Nephron progenitor cell (in vitro differentiated cells): ENCODE results near the gene JCAD.

Experiments used
- DNase-seq: peaks from one replicate; pipeline ENCODE4 v3.0.0; 2021
- H3K27ac Mint-ChIP-seq: 2 replicates; pipeline ENCODE4 v1.8.0; 2021; ENCODE audit warnings: mild to moderate bottlenecking, moderate library complexity, mixed read lengths
- H3K27me3 Mint-ChIP-seq: 2 replicates; pipeline ENCODE4 v1.8.0; 2021; ENCODE audit warnings: mild to moderate bottlenecking, low read depth, mixed read lengths; ENCODE audit not compliant: poor library complexity
- H3K36me3 Mint-ChIP-seq: 2 replicates; pipeline ENCODE4 v1.8.0; 2021; ENCODE audit warnings: low read depth, mixed read lengths
- H3K4me1 Mint-ChIP-seq: 2 replicates; pipeline ENCODE4 v1.8.0; 2021; ENCODE audit warnings: mixed read lengths
- H3K4me3 Mint-ChIP-seq: 2 replicates; pipeline ENCODE4 v1.8.0; 2021; ENCODE audit warnings: mild to moderate bottlenecking, moderate library complexity, mixed read lengths
- H3K9me3 Mint-ChIP-seq: 2 replicates; pipeline ENCODE4 v1.8.0; 2021; ENCODE audit warnings: mild to moderate bottlenecking, moderate library complexity, mixed read lengths
- CTCF ChIP-seq: fragments of 200-600 bp; sonication (generic); IDR thresholded peaks from 2 replicates; pipeline ENCODE4 v1.5.0; 2021; ENCODE audit warnings: antibody characterized with exemption

Gene JCAD

GRCh38 chr10:29993319-29993915, 66.0 kb downstream of the JCAD start:
- Mint-ChIP-seq H3K27me3 (peaks cover 5% of the 10 kb centered on the region), H3K9me3 (no peaks in the 10 kb centered on the region), H3K4me3 (peak overlapping the region; percentile 15), H3K27ac (peak overlapping the region; percentile 97), H3K4me1 (peaks cover 59% of the 10 kb centered on the region), H3K36me3 (no peaks in the 10 kb centered on the region)
- no peak for TF ChIP-seq CTCF
- peak; percentile 57 for DNase-seq

- no peak for TF ChIP-seq CTCF
- Mint-ChIP-seq H3K4me1 (peaks cover 54% of the 10 kb centered on the region), H3K27me3 (peaks cover 9% of the 10 kb centered on the region), H3K4me3 (no peak overlapping the region), H3K9me3 (no peaks in the 10 kb centered on the region), H3K27ac (no peak overlapping the region), H3K36me3 (no peaks in the 10 kb centered on the region)
- DNase-seq = no peak
Observed at GRCh38 chr10:29992914-29993313, 66.5 kb downstream of the JCAD start.

- Mint-ChIP-seq H3K27me3 (peaks cover 9% of the 10 kb centered on the region), H3K4me1 (peaks cover 39% of the 10 kb centered on the region), H3K27ac (no peak overlapping the region), H3K36me3 (no peaks in the 10 kb centered on the region), H3K9me3 (no peaks in the 10 kb centered on the region), H3K4me3 (no peak overlapping the region)
- DNase-seq = no peak
- no peak for TF ChIP-seq CTCF
Observed at GRCh38 chr10:29991382-29991781, 68.0 kb downstream of the JCAD start.

GRCh38 chr10:29987471-29987870, 71.9 kb downstream of the JCAD start:
- Mint-ChIP-seq H3K27ac (no peak overlapping the region), H3K9me3 (peaks cover 18% of the 10 kb centered on the region), H3K27me3 (peaks cover 16% of the 10 kb centered on the region), H3K4me1 (peaks cover under 1% of the 10 kb centered on the region), H3K4me3 (no peak overlapping the region), H3K36me3 (no peaks in the 10 kb centered on the region)
- TF ChIP-seq CTCF = no peak
- no peak for DNase-seq

- Mint-ChIP-seq H3K27me3 (peaks cover 9% of the 10 kb centered on the region), H3K36me3 (no peaks in the 10 kb centered on the region), H3K27ac (no peak overlapping the region), H3K4me3 (no peak overlapping the region), H3K9me3 (peaks cover 26% of the 10 kb centered on the region), H3K4me1 (no peaks in the 10 kb centered on the region)
- TF ChIP-seq CTCF = no peak
- no peak for DNase-seq
Observed at GRCh38 chr10:29982997-29983648, 76.3 kb downstream of the JCAD start.

- DNase-seq = no peak
- no peak for TF ChIP-seq CTCF
Observed at GRCh38 chr10:29981510-29981909, 77.9 kb downstream of the JCAD start.

More at GRCh38 chr10:29981510-29981909, 77.9 kb downstream of the JCAD start:
- Mint-ChIP-seq H3K27ac (no peak overlapping the region), H3K36me3 (no peaks in the 10 kb centered on the region), H3K4me3 (no peak overlapping the region), H3K27me3 (peaks cover 7% of the 10 kb centered on the region), H3K4me1 (no peaks in the 10 kb centered on the region), H3K9me3 (peaks cover 26% of the 10 kb centered on the region)
